Ramos (cell line): ENCODE results near the gene SORBS1.
"Not testable (repeated sequence)": the region's sequence is repeated elsewhere in the genome, so short reads cannot be mapped to it uniquely, and the experiment has no call there.

ENCODE experiments used
- in situ Hi-C: fragments of 300-500 bp; cut with MboI; formaldehyde crosslinking; loops from one replicate; pipeline ENCODE4 v1.14.3; 2022; ENCODE audit warnings: low sequenced_read_pairs; ENCODE audit not compliant: unreplicated experiment

The SORBS1 gene

DNA sequence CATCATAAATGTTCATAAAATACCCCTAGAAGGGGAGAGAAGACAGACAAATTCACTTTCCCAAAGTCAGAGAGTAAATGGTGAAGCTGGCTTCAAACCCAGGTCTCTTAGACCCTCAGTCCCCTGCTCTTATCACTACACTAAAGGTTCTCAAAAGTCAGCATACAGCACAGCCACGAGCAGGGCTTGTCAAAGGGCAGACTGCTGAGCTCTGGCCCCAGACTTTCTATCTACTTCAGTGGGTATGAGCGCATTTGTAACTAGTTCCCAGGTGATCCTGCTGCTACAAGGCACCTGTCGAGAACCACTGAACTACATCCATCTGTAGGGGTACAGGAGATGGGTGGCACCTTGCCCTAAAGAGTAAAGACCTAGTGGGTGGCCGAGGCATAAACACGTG lies 91.5 kb downstream of the SORBS1 start:
- in situ Hi-C loops = no loop called here

GRCh38 chr10:95469251-95469650 lies 91.9 kb downstream of the SORBS1 start:
- in situ Hi-C loops = no loop called here

- in situ Hi-C loops = not testable (repeated sequence)
These were observed 93.5 kb downstream of the SORBS1 start for GRCh38 chr10:95467642-95468041.

DNA sequence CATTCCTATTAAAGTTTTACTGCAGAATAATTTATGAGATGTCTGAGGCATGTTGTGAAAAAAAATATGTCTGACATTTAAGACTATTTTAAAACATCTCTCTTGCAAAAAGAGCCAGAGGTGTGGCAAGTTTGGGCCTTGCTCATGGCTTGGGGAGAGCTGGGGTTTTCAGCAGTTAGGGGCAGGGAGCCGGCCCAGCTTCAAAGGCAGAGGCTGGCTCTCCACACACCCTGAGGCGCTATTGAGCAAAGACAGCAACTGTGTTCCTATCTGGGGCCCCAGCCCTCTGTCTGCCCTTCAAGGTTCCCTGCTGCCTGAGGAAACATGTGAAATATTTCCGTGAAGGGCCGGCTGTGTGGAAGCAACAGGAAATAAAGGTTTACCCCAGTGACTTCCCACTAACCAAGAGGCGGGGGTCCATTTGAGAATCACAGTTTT lies 94.0 kb downstream of the SORBS1 start:
- in situ Hi-C loops = no loop called here

DNA sequence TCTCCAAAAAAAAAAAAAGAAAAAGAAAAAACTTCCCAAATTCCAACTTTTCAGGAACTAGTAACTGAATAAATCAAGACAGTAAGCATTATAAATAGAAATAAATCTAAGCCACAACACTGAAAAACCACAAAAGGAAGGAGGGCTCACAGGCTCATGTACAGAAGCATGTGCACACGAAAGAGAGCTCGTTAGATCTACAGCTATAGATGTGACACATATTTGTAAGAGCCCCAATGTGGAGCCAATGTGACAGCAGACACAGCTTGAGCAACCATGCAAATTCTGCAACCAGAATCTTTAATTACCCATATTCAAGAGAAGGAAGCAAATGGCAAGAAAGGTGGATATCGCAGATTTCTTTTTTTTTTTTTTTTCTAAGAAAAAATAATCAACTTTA lies 94.7 kb downstream of the SORBS1 start:
- in situ Hi-C loops = no loop called here

DNA sequence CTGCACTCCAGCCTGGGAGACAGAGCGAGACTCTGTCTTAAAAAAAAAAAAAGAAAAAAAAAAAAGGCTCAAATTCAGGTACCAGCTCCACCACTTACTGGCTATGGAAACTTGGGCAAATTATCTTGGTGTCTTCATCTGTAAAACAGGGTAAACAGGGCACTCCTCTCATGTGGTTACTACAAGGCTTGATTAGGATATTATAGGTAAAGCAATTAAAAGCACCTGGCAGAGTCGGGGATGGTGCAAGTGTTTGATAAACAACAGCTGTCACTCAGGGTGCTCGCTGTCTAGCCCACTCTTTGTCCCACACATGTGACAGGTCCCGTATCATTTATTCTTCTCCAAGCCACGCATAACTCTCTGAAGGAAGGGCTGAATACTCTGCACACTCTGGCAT lies 96.9 kb downstream of the SORBS1 start:
- in situ Hi-C loops = no loop called here

- in situ Hi-C loops = no loop called here
These were observed 98.2 kb downstream of the SORBS1 start for GRCh38 chr10:95462740-95463667.

GRCh38 chr10:95461611-95462010 lies 99.6 kb downstream of the SORBS1 start:
- in situ Hi-C loops = no loop called here

GRCh38 chr10:95459446-95460045 lies 101.6 kb downstream of the SORBS1 start:
- in situ Hi-C loops = no loop called here

GRCh38 chr10:95458871-95459270 lies 102.3 kb downstream of the SORBS1 start:
- in situ Hi-C loops = no loop called here

GRCh38 chr10:95458014-95458413 lies 103.2 kb downstream of the SORBS1 start:
- in situ Hi-C loops = no loop called here

- in situ Hi-C loops = no loop called here
These were observed 103.8 kb downstream of the SORBS1 start for GRCh38 chr10:95457319-95457886.

- in situ Hi-C loops = no loop called here
These were observed 104.7 kb downstream of the SORBS1 start for GRCh38 chr10:95456516-95456915.

- in situ Hi-C loops = no loop called here
These were observed 106.2 kb downstream of the SORBS1 start for GRCh38 chr10:95454940-95455339.

GRCh38 chr10:95454356-95454755 lies 106.8 kb downstream of the SORBS1 start:
- in situ Hi-C loops = no loop called here

DNA sequence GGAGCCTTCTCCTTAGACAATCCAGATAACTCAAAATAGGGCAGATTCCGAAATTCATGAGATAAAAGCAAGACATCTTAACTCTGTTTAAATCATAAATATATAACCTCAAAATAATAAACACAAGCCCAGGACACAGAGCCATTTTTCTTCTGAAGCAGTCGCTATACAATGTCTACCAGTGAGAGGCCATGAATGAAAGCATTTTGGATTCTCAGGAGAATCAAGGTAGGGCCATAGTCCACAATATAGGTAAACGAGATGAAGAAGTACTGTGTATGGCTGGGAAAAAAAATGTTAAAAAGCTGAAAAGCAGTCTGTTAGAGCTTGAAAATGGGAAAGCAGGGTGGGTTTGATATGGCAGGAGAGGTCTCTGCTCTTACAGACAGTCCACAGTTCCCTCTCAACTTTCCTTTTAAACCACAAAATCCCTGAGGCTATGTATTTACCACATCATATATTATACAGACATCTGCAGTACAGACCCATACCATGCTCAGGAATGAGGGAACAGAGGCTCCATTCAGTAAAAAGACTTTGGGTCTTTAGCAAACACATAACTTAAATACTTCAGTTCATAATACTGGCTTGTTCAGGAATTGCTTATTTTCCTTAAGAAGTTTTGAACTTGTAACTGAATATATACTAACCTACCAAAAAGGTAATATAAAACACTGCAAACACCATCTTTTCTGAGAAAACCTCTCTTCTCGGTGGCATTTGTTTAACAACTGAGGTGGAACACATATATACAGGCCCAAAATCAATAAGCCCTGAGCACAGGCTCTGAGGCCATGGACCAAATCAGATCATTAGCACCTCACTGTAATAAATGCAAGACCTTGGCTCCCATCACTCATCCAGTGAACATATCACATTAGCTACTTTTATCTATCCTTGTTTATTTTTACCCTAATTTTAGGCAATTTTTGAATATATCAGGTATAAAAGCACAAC lies 109.3 kb downstream of the SORBS1 start:
- in situ Hi-C loops = no loop called here

DNA sequence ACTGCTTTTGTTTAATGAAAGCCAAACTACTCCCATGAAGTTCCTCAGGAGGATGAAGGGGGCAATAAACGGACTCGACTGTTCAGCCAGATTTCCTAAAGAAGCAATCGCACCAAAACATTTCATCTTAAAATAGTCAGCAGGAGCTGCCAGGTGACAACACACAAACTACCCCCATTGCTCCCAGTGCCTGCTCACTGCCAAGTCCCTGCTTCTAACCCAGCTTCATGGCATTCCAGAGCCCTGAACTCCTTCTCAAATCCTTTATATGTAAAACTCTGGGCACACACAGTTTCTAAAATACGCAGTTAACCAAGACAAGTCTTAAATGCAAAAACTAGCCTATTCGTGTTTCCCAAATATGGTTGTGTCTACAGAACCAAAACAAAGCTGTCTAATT lies 110.0 kb downstream of the SORBS1 start:
- in situ Hi-C loops = no loop called here

DNA sequence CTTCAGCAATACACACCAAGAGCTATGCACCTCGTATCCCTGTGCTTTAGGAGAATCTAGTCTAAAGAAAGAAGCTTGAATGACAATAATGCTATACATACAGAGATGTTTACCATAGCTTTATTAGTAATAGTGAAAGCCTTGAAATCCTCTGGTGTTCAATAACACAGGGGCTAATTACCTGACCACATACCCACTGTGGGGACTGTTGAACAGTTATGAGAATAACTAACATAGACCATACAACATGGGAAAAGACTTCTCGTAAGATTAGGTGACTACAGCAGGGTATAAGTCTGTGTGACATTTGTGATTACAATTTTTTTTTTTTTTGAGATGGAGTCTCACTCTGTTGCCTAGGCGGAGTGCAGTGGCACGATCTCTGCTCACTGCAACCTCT lies 111.0 kb downstream of the SORBS1 start:
- in situ Hi-C loops = no loop called here

- in situ Hi-C loops = no loop called here
These were observed 113.5 kb downstream of the SORBS1 start for GRCh38 chr10:95447685-95448084.

DNA sequence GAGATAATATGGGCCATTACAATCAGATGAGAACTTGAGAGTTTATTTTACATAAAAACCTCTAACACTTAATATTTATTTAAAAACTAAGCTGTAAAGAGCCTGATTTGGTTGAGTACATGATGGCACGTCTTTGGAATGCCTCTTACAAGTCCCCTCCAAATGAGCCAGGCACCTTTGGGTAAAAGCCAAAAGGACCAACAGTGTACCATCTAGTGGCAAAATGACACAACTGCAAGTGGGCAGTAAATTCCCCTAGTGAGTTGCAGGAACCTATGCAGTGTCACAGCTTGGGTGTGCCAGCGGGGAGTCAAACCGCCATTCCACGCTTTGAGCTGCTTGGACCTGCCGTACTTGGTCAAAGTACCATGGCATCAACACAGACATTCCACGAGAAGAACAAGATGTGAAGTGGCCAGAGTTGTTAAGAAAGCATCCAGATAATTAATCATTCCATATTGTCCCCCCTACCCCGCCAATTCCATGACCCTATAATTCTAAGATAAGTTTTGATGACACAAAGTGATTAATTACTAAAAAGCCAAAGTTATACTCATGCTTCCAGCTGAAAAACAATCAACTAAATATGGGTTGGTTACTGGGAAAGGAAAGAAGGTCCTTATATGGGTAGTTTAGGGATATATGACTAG lies 115.2 kb downstream of the SORBS1 start:
- in situ Hi-C loops = no loop called here
